Measurements from ENCODE around the gene PNMA5.
"Not testable (repeated sequence)": the region's sequence is repeated elsewhere in the genome, so short reads cannot be mapped to it uniquely, and the experiment has no call there.

The PNMA5 gene

GRCh38 chrX:152988536-152989291 is 5.2 kb downstream of the PNMA5 start:
- in situ Hi-C loops (cut with MboI; ENCODE audit: low pct_unique_long_range_greater_than_20kb, low sequenced_read_pairs, unreplicated experiment) = no loop called here
- DNase-seq (ENCODE audit: low spot score) = no peak
- TF ChIP-seq, protein P1, sequence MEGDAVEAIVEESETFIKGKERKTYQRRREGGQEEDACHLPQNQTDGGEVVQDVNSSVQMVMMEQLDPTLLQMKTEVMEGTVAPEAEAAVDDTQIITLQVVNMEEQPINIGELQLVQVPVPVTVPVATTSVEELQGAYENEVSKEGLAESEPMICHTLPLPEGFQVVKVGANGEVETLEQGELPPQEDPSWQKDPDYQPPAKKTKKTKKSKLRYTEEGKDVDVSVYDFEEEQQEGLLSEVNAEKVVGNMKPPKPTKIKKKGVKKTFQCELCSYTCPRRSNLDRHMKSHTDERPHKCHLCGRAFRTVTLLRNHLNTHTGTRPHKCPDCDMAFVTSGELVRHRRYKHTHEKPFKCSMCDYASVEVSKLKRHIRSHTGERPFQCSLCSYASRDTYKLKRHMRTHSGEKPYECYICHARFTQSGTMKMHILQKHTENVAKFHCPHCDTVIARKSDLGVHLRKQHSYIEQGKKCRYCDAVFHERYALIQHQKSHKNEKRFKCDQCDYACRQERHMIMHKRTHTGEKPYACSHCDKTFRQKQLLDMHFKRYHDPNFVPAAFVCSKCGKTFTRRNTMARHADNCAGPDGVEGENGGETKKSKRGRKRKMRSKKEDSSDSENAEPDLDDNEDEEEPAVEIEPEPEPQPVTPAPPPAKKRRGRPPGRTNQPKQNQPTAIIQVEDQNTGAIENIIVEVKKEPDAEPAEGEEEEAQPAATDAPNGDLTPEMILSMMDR (IDR thresholded peaks at IDR 0.05; ENCODE audit: extremely low read depth, insufficient read depth, missing control alignments) = no peak

DNA sequence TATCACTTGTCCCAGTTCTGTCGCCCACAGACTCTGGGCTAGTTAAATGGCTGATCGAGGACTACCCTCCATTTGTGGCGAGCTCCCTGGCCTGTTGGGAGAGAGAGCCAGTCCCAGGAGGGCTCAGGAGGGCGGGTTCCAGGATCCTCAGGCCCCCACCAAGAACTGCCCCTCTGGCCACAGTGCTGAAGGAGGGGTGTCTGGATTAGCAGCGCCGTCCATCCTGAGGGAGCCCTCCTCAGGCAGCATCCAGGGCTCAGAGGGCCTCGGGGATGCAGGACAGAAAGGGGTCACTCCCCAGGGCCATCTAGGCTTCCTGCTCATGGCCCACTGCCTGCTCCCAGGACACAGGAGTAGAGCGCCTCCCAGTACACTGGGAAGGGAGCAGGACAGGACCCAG is 6.1 kb downstream of the PNMA5 start:
- no peak for DNase-seq (ENCODE audit: low spot score)
- in situ Hi-C loops (cut with MboI; ENCODE audit: low pct_unique_long_range_greater_than_20kb, low sequenced_read_pairs, unreplicated experiment) = no loop called here
- TF ChIP-seq, protein P1 (IDR thresholded peaks at IDR 0.05; ENCODE audit: extremely low read depth, insufficient read depth, missing control alignments) = no peak

- DNase-seq (ENCODE audit: low spot score); in situ Hi-C loops (cut with MboI; ENCODE audit: low pct_unique_long_range_greater_than_20kb, low sequenced_read_pairs, unreplicated experiment): not testable (repeated sequence)
Measured at GRCh38 chrX:152987156-152987555, 6.8 kb downstream of the PNMA5 start.

DNA sequence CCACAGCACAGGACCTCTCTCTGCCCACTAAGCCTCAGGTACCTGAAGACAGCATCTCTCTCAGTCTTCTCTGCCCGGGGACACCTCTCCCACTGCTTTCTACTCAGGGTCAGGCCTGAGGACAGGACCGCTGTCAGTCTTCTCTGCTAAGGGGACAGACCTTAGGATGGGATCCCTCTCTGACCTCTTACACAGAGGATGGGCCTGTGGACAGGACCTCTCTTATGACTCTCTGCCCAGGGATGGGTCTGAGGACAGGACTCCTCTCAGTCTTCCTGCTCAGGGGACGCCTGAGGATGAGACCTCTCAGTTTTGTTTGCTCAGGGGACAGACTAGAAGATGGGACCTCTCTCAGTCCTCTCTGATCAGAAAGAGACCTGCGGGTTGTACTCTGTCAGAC is 8.5 kb downstream of the PNMA5 start:
- DNase-seq (ENCODE audit: low spot score); in situ Hi-C loops (cut with MboI; ENCODE audit: low pct_unique_long_range_greater_than_20kb, low sequenced_read_pairs, unreplicated experiment): not testable (repeated sequence)

GRCh38 chrX:152968193-152968592 is 25.7 kb downstream of the PNMA5 start:
- in situ Hi-C loops (cut with MboI; ENCODE audit: low pct_unique_long_range_greater_than_20kb, low sequenced_read_pairs, unreplicated experiment) = loop anchor here (25.0 kb wide), 2 partner anchors 694 to 969 kb away; partner anchors contain the start of genes ARHGAP4, NAA10, PNCK and RENBP
- no peak for DNase-seq (ENCODE audit: low spot score)
- TF ChIP-seq, protein P1 (IDR thresholded peaks at IDR 0.05; ENCODE audit: extremely low read depth, insufficient read depth, missing control alignments) = no peak

DNA sequence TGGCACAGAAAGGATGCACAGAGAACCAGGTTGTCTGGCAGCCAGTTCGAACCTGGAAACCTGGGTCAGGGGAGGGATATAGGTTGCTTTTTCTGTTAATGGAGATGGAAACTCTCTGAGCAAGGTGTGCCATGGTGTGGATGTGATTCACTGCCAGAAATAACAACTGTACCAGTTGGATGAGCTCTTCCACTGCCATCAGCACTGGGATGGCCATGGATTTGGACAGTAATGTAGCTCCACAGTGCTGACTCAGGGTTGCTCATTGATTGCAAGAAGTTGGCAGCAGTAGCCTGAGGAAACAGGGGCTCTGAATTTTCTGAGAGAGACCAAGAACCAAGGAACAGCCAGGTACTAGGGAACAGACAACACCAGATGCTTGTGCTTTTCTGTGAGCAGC is 33.8 kb downstream of the PNMA5 start:
- in situ Hi-C loops (cut with MboI; ENCODE audit: low pct_unique_long_range_greater_than_20kb, low sequenced_read_pairs, unreplicated experiment) = loop anchor here (25.0 kb wide), 2 partner anchors 702 to 977 kb away; partner anchors contain the start of genes ARHGAP4, NAA10, PNCK and RENBP
- TF ChIP-seq, protein P1 (IDR thresholded peaks at IDR 0.05; ENCODE audit: extremely low read depth, insufficient read depth, missing control alignments) = no peak
- DNase-seq (ENCODE audit: low spot score) = no peak

DNA sequence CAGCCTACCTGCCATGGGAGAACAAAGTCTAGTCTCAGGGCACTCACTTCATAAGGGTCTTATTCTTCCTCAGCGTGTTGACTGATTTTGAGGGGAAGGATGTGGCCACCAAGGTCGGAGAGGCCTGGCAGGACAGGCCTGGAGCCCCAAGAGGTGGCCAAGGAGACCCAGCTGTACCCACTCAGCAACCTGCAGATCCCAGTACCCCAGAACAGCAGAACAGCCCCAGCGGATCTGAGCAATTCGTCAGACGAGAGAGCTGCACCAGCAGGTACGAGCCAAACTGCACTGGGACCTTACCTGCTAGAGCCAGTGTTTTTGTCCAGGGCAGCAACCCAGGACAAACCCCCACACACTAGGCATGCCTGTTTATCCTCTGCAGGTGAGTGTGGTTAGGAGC is 34.3 kb downstream of the PNMA5 start:
- TF ChIP-seq, protein P1 (IDR thresholded peaks at IDR 0.05; ENCODE audit: extremely low read depth, insufficient read depth, missing control alignments) = no peak
- DNase-seq (ENCODE audit: low spot score) = no peak
- in situ Hi-C loops (cut with MboI; ENCODE audit: low pct_unique_long_range_greater_than_20kb, low sequenced_read_pairs, unreplicated experiment) = loop anchor here (25.0 kb wide), 2 partner anchors 703 to 978 kb away; partner anchors contain the start of genes ARHGAP4, NAA10, PNCK and RENBP

All from GM13977 (cell line).